PC-9 (cell line): ENCODE results near the gene IGLL5.

Experiments
- CTCF ChIP-seq: fragments of 200-600 bp; sonication (generic); conservative IDR thresholded peaks from 2 replicates; pipeline ENCODE4 v1.6.1; 2017; ENCODE audit warnings: mixed run types, antibody characterized with exemption, mild to moderate bottlenecking, moderate library complexity
- EZH2 ChIP-seq: fragments of 200-600 bp; sonication (generic); IDR thresholded peaks from 2 replicates; pipeline ENCODE4 v1.8.0; 2017; ENCODE audit warnings: antibody characterized with exemption, low read depth

GRCh38 chr22:22871536-22872278, 15.9 kb upstream of the IGLL5 start:
- TF ChIP-seq CTCF = no peak
- no peak for TF ChIP-seq EZH2
